Measurements from ENCODE around the gene COPS6. TPM values are rescaled to one million over a fixed set of nuclear protein-coding genes. Genes with fewer than 3 reads are reported as not detected.

Gene COPS6
- total RNA-seq, 4 donors from 2014 or later, result 31.8 to 110 (median 53.1) TPM

GRCh38 chr7:100066953-100067352 is 21.8 kb upstream of the COPS6 start:
- Histone ChIP-seq H3K36me3 (no peaks in the 10 kb centered on the region), H3K27ac (no peak overlapping the region), H3K4me1 (peaks cover 0 to 3% of the 10 kb centered on the region in 2 donors), H3K4me3 (no peak overlapping the region), H3K27me3 (no peaks in the 10 kb centered on the region), H3K9me3 (peaks cover 0 to 16% of the 10 kb centered on the region in 2 donors)
- DNase-seq, result no peak
- intact Hi-C loops (cut with DNase I; ENCODE audit: low total_unique reads), result no loop called here
- TF ChIP-seq, protein P1, sequence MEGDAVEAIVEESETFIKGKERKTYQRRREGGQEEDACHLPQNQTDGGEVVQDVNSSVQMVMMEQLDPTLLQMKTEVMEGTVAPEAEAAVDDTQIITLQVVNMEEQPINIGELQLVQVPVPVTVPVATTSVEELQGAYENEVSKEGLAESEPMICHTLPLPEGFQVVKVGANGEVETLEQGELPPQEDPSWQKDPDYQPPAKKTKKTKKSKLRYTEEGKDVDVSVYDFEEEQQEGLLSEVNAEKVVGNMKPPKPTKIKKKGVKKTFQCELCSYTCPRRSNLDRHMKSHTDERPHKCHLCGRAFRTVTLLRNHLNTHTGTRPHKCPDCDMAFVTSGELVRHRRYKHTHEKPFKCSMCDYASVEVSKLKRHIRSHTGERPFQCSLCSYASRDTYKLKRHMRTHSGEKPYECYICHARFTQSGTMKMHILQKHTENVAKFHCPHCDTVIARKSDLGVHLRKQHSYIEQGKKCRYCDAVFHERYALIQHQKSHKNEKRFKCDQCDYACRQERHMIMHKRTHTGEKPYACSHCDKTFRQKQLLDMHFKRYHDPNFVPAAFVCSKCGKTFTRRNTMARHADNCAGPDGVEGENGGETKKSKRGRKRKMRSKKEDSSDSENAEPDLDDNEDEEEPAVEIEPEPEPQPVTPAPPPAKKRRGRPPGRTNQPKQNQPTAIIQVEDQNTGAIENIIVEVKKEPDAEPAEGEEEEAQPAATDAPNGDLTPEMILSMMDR (IDR thresholded peaks at IDR 0.05), result no peak
- no peak for TF ChIP-seq POLR2A (IDR thresholded peaks at IDR 0.05)

- H3K9me3 ChIP-seq, result peaks cover 0 to 22% of the 10 kb centered on the region in 2 donors
- peaks cover 0 to 3% of the 10 kb centered on the region in 2 donors for H3K4me1 ChIP-seq
- intact Hi-C loops (cut with DNase I; ENCODE audit: low total_unique reads), result no loop called here
- H3K27me3 ChIP-seq, result no peaks in the 10 kb centered on the region
- no peak overlapping the region for H3K4me3 ChIP-seq
- TF ChIP-seq POLR2A (IDR thresholded peaks at IDR 0.05), result no peak
- TF ChIP-seq, protein P1 (IDR thresholded peaks at IDR 0.05), result no peak
- no peak for DNase-seq
- no peaks in the 10 kb centered on the region for H3K36me3 ChIP-seq
- H3K27ac ChIP-seq, result no peak overlapping the region
Measured at GRCh38 chr7:100069991-100070390, 18.8 kb upstream of the COPS6 start.

GRCh38 chr7:100071018-100071723 is 17.6 kb upstream of the COPS6 start:
- DNase-seq, result no peak
- Histone ChIP-seq H3K4me3 (no peak overlapping the region), H3K9me3 (peaks cover 0 to 22% of the 10 kb centered on the region in 2 donors), H3K4me1 (no peaks in the 10 kb centered on the region), H3K27ac (no peak overlapping the region), H3K36me3 (no peaks in the 10 kb centered on the region), H3K27me3 (no peaks in the 10 kb centered on the region)
- TF ChIP-seq, protein P1 (IDR thresholded peaks at IDR 0.05), result no peak
- no peak for TF ChIP-seq POLR2A (IDR thresholded peaks at IDR 0.05)
- intact Hi-C loops (cut with DNase I; ENCODE audit: low total_unique reads), result no loop called here

DNA sequence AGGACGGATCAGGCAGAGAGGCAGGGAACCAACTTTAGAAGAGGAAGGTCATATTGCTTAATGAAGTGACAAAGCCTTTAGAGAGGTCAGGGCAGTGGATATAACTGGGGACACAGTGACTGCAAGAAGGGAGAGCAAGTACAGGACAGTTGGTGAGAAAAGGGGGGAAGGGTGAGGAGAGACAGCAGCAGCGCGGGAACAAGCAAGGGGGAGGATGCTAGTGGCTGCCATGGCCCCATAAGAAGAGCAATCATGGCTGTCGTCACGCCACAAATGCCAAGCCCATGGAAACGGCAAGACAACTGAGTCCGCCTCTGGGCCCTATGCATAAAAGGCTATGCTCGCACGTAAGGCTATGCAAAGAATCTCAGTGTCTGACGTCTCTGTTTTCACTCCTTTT is 16.3 kb upstream of the COPS6 start:
- Histone ChIP-seq H3K27me3 (no peaks in the 10 kb centered on the region), H3K9me3 (peaks cover 0 to 22% of the 10 kb centered on the region in 2 donors), H3K36me3 (no peaks in the 10 kb centered on the region), H3K4me1 (no peaks in the 10 kb centered on the region), H3K27ac (no peak overlapping the region), H3K4me3 (no peak overlapping the region)
- intact Hi-C loops (cut with DNase I; ENCODE audit: low total_unique reads), result no loop called here
- no peak for TF ChIP-seq POLR2A (IDR thresholded peaks at IDR 0.05)
- TF ChIP-seq, protein P1 (IDR thresholded peaks at IDR 0.05), result no peak
- no peak for DNase-seq

DNA sequence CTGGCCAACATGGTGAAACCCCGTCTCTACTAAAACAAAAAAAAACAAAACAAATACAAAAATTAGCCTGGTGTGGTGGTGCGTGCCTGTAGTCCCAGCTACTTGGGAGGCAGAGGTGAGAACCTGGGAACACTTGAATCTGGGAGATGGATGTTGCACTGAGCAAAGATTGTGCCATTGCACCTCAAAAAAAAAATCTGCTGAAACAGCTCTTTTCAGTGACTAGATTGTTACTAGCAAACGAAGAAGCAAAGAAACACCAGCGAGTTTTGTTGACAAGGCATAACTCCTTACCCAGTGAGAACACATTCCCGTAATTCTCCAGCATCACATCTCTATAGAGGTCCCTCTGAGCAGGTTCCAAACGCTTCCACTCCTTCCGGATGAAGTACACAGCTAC is 13.9 kb upstream of the COPS6 start:
- Histone ChIP-seq H3K4me3 (no peak overlapping the region), H3K36me3 (no peaks in the 10 kb centered on the region), H3K27me3 (no peaks in the 10 kb centered on the region), H3K4me1 (no peaks in the 10 kb centered on the region), H3K27ac (no peak overlapping the region), H3K9me3 (peaks cover 0 to 22% of the 10 kb centered on the region in 2 donors)
- intact Hi-C loops (cut with DNase I; ENCODE audit: low total_unique reads), result no loop called here
- TF ChIP-seq, protein P1 (IDR thresholded peaks at IDR 0.05), result no peak
- no peak for TF ChIP-seq POLR2A (IDR thresholded peaks at IDR 0.05)
- DNase-seq, result no peak
